NCI-H226 (cell line): ENCODE data around the gene ARHGAP5.

Experiments used
- DNase-seq: peaks from one replicate; pipeline ENCODE4 v3.0.0-alpha.2; 2015

The ARHGAP5 gene, protein sequence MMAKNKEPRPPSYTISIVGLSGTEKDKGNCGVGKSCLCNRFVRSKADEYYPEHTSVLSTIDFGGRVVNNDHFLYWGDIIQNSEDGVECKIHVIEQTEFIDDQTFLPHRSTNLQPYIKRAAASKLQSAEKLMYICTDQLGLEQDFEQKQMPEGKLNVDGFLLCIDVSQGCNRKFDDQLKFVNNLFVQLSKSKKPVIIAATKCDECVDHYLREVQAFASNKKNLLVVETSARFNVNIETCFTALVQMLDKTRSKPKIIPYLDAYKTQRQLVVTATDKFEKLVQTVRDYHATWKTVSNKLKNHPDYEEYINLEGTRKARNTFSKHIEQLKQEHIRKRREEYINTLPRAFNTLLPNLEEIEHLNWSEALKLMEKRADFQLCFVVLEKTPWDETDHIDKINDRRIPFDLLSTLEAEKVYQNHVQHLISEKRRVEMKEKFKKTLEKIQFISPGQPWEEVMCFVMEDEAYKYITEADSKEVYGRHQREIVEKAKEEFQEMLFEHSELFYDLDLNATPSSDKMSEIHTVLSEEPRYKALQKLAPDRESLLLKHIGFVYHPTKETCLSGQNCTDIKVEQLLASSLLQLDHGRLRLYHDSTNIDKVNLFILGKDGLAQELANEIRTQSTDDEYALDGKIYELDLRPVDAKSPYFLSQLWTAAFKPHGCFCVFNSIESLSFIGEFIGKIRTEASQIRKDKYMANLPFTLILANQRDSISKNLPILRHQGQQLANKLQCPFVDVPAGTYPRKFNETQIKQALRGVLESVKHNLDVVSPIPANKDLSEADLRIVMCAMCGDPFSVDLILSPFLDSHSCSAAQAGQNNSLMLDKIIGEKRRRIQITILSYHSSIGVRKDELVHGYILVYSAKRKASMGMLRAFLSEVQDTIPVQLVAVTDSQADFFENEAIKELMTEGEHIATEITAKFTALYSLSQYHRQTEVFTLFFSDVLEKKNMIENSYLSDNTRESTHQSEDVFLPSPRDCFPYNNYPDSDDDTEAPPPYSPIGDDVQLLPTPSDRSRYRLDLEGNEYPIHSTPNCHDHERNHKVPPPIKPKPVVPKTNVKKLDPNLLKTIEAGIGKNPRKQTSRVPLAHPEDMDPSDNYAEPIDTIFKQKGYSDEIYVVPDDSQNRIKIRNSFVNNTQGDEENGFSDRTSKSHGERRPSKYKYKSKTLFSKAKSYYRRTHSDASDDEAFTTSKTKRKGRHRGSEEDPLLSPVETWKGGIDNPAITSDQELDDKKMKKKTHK (N-terminal part only)

DNA sequence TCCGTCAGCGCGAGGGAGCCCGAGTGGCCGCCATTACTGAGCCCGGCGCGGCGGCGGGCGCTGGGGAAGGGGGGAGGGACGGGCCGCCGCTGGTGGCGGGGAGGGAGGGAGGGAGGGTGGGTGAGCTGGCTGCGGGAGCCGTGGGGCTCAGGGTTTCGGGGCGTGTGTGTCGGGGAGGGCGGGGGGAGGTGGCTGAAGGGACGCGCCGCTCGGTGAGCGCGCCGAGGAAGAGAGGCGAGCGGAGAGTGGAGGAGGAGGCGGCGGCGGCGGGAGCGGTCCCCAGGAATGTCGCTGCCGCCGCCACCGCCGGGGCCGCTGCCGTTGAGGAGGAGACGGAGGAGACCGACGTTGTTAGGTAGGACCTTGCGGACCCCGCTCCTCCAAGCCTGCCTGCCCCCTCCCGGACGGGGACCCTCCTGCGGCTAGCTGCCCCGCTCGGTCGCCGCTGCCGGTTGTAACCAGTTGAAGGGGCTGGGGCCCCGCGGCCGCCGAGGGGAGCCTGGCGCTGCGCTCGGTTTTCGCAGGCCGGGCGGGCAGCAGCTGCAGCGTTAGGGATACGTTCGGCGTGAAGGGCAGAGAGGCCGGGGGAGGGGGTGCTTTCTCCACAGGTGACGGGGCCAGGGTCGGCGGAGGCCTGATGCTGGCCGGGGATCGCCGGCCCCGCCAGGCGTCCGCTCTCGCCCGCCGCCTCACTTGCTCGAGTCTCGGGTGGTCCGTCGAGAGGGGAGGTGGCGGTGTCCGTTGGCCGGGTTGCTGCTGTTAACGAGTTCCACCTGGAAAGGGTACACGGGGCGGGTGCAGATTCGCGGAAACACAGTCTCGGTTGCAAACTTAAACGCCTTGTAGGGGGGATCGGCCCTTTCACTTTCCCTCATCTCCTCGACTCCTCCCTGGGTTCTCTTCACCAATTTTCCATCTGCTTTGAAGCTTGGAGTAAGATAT is at the start of gene ARHGAP5:
ARHGAP5 (plus strand) TSS at position 224 of the 942 bp plus-strand sequence. CDS start 13,366 bp downstream, outside the sequence.
- DNase-seq: peak; percentile 36

DNA sequence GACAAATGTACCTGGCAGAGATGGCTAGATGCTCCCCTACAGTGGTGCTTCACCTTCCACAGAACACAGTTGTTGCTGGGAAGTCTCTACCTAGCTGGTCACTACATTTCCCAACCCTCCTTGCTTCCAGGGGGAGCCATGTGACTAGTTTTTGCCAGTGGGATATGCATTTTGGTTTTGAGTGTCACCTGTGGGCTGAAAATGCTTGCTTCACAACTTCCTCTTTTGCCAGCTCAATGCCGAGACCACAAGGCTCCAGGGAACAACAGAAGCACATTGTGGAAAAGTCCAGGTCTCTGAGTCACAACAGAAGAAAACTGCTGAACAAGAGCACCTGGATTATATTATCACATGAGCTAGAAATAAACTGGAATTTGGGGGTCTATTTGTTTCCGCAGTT is 48.5 kb upstream of the ARHGAP5 start:
- DNase-seq: peak; percentile 5

DNA sequence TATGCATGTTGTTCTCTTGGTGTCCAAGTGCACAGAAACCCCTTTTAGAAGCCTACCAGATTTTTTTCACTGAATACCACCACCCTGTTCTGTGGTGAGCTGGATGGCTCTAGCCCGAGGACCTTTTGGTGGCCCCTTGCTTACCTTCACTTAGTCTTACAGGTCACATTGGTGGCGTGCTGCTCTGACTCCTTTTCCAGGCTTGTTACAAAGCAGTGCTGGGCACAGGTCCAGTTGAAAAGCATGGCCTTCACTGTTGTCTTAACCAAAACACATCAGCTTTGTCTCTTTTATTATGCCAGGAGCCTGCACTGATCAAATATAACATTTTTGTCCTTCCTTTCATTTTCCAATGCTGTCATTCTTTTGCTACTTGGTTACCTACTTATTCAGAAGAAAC is 43.6 kb upstream of the ARHGAP5 start:
- no peak for DNase-seq

DNA sequence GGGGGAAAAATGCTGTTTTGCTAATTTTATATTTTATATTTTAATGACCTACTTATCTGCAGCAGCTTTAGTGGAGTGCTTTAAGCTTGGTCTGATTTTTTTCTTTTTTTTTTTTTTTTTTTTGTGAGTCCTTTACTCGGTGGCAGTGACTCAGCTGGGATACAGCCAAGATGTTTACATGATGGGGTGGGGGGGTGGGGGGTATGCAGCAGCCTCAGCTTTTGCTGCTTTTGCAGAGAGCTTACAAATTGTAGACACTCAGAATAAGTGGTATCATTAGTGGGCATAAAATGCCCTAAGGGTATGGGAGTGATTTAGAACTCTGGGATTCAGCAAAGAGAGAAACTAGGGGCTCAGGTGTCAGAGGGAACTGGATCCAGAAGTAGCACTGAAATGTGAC is 38.2 kb upstream of the ARHGAP5 start:
- DNase-seq: peak; percentile 24

DNA sequence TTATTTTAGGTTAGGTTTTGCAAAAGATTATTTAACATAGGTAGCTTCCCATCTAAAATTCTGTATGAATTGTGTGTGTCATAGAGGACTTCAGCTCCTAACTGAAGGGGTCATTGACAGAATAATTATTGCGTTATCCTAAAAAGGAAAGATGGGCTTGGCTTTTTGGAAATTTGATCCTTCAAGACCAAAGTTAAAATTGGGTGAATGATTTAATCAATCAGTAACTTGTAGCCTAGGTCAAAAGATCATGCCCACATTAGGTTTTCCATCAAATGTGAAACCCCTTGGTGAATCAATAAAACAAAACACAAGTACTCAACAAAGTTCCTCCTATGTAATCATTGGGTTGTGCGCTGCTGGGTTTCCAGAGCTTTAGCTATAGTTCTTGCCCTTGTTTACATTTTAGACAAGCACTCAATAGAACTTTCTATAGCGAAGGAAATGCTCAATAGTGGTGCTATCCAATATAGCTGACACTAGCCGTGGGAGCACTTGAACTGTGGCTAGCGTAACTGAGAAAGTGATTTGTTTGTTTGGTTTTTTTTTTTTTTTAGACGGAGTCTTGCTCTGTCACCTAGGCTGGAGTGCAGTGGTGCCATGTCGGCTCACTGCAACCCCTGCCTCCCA is 37.6 kb upstream of the ARHGAP5 start:
- DNase-seq: no peak

DNA sequence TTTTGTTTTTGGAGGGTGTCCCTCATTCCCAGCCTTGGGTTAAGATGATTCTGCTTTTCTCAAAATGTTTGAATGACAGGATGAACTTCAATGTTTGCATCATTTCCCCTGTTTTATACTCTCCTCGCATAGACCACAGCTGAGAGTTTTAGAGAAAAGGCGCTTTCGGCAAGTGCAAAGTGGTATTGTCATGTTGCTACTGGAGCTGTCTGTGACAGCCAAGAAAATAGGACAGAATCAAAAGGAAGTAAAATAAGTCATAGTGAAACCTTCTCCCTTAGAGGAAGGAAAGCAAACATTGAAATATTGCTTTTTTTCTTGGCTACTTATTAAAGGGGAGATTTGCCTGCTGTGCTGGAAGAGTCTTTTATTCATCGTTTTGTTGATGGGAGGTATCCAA is 33.5 kb upstream of the ARHGAP5 start:
- no peak for DNase-seq

DNA sequence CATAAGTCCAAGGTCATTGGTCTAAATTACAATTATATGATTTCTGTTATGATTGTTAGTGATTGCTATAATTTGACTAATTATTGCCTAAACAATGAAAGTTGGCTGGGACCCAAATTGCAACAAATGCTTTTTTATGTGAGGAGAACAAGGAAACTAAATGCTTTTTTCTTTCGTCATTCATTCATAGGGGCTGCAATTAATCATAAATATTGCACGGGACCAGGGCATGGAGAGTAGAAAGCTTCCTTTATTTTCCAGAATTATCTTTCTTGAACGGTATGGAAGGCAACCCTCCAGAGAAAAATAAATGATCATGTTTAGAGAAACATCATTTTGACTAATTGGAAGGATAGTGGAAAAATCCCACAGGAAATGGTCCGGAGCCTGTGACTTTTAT is 32.6 kb upstream of the ARHGAP5 start:
- no peak for DNase-seq

DNA sequence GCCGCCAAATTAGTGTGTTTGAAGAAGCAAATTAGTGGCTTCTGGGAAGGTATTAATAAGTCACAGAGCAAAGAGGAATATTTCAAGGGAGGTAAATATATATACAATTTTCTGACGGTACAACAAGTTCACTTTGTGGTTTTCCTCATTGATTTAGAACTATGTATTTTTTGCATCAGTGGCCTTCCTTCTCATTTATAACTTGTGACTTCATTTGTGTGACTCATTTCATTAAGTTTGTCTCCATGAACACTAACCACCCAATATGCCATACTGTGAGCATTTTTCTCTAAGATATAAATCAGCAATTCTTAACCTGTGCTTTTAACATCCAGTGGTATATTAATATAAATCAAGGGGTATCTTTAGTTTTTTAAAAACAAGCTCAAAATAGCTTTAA is 29.3 kb upstream of the ARHGAP5 start:
- DNase-seq: no peak

DNA sequence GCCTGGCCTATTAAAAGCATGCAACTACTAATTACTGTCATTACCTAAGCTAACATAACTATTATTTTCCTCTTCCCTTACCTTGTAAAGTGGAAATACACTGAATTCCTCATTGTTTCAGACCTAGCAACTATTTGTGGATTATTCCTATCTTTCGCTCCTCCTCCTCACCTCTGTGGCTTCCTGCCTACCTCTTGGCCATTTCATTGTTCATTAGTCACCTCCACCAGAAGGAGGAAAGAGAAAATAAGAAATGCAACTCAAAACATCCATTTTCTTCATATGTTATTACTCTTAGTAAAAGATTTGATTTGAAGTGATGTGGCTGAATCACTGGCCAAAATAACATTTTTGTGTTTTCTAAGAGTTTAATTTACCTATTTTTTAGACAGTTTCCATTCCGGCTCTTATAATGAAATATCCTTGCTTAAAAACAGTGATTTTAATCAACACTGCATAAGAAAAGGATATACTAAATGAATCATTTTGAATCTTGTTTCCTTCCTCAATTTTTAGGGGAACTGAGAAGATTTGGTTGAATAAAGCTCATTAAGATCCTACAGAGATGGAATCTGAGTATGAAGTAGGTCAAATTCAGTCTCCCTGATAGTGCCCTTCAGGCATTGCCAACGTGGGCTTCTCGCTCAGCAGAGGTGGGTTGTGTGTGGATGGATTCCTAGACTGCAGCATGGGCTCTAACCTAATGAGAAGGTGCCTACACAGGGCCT is 27.6 kb upstream of the ARHGAP5 start:
- peak; percentile 20 for DNase-seq

DNA sequence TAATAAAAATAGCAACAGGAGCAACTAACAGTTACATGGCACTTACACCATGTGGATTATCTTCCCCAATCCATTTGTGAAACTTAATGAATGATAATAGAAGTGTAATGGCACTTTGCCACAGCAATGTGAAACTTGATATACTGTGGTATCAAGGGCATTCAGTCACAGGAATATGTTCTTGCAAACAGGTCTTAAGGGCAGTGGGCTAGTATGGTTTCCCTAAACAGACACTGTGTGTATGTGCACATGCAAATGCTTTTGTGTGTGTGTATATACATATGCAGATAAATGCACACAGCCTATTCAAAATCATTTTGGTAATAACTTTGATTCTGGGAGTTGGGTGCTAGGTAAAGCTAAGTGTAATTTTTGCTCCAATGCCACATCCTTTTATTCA is 26.2 kb upstream of the ARHGAP5 start:
- DNase-seq: no peak

DNA sequence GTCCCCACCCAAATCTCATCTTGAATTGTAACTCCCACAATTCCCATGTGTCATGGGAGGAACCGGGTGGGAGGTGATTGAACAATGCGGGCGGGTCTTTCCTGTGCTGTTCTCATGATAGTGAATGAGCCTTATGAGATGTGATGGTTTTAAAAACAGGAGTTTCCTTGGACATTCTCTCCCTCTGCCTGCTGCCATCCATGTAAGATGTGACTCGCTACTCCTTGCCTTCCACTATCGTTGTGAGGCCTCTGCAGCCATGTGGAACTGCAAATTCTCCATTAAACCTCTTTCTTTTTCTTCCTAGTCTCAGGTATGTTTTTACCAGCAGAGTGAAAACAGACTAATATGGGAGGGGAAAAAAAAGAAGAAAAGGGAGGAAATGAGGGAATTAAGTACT is 22.6 kb upstream of the ARHGAP5 start:
- DNase-seq: no peak

DNA sequence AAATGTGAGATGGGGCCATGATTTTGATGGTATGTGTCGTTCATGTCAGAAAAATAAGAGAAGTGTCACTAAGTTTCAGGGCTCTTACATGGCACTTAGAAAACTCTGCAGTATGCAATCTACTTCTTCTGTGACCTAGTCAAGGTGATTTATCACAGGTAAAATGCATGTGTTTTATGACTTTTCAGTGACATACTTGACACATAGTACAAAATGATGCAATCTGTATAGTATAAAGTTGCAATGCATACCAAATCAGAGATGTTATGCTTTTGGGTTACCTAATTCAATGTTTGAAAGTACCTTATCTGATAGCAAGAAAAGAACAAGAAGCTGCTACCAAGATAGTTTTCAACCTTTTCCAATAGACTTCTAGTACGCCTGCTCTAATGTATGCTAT is 21.9 kb upstream of the ARHGAP5 start:
- no peak for DNase-seq

DNA sequence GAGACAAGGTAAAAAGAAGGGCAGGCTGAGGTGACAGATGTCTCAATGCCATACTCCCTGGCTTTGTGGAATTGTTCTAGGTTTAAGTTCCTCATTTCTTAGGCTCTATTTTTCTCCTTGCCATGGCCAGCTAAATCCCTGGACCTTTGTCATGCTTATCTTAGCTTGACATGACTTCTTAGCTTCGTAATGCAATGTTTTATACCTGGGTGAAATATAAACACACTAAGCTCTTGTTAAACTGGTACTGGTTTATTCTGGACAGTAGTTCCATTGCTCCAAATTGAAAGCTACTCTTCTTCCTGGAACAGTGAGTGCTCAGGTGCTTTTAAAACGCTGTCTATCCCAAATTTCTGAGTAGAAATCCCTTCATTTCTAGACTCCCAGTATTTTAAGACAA is 17.4 kb upstream of the ARHGAP5 start:
- no peak for DNase-seq

DNA sequence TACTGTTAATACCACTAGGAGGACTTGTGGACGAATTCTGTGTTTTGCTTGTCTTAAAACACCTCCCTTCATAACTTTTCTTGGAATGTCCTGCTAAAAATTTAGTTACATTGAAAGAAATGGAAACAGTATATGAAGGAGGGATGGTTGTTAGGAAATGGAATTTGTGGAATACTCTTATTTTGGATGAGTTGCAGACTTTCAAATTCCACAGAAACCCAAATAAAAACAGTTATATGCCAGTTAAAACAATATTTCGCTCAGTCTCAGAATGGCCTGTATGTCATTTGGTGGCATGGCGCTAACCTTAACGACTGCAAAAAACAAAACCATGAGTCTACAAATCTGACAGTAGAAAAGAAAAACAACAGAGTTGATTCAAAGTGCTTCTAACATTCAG is 12.2 kb upstream of the ARHGAP5 start:
- no peak for DNase-seq

DNA sequence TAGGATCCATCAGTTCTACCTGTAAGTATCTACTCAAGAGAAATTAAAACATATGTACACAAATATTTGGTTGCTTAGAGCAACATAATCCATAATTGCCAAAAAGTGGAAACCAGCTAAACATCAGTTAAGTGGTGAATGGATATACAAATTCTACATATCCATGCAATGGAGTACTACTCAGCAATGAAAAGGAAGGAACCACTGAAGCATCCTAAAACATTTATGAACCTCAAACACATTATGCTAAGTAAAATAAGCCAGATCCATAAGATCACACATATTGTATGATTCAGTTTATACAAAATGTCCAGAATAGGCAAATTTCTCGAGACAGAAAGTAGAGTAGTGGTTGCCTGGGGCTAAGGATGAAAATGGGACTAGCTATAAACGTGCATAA is 8.4 kb upstream of the ARHGAP5 start:
- no peak for DNase-seq

DNA sequence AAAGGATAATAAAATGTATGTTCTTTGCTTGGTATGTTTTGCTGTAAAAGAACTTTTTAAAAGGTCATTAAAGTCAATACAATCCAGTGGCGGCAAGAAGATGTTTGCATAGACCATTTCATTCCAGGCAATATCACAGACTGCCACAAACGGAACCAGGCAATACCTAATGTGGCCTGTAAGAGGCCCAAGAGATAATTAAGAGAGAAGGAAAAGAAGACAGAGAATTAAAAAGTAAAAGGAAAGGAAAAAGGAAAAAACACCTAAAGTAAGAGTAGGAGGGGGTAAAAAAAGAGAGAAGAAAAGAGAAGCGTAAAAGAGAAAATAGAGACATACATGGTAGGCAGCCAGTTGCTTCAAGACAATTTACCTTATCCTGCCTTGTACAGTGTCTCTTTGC is 6.8 kb upstream of the ARHGAP5 start:
- no peak for DNase-seq

DNA sequence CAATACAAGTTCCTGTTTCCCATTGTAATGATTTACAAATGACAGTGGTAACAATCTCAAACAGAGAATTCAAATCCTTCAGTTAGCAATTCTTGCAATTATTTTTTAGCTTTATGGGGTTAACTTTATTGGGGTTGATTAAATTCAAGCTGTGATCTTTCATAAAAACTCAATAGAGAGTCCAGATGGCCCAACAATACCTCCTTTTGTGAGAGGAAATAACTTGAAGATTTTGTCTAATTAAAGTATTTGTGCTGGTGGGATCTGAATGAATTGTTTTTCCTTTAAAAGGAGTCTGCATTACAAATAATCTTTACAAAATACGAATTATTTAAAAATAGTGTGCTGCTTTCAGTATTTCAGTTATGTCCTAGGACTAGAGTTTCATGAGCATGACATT is 4.4 kb upstream of the ARHGAP5 start:
- DNase-seq: no peak

DNA sequence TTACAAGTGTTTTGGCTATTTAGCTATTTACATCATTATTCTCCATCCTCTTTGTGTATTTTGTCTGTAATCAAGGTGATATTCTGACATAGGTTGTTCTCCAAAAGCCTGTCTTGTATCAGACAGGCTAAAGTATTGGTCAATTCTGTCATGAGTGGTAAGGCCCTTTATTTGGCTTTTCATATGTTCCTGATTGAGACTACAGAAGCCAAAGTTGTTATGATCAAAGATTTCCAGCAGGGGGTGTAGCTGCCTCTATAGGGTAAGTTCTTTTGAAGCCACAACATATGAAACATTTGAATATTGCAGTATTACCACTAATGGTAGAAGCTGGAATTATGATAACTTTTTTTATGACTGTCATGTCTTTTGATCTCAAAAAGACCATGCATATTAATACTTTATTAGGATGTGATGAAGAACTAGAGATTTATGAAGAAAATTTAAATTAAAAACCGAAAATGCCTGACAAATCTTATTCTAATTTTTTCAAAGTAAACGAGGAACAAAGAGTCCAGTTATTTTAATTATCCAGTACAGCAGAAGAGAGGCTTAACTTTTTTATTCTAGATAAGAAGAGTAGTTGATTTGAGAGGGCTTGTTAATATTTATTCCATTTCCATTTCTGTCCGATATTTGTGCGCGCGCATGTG is 3.4 kb upstream of the ARHGAP5 start:
- peak; percentile 61 for DNase-seq

DNA sequence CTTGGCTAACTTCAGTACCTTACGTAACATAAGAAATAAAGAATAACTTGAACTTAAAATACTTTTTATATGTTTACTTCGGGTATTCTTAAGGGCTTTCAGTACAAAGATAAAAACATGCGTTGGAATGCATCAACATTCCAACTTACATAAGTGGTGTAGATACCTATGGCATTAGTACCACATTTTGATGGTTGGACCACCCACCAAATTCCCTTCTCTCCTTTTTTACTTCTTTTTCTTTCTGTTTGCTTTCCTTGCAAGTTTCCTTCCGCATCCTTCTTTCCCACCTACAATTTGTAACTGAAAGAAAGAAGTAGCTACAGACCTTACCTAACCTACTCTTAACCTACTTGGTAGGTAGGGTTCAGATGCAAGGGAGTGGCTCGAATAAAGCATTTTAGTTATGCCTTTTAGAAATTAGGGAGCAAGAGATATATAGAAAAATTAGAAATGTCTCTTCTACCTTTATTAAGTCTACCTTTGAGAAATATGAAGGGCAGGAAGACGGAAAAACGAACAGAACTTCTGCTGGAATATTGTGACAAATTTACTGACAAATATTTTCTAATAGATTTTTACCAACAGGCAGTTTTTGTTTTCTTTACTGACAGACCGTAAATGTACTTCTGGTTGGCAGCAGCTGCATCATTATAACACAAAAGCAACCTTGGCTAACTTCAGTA is 2.1 kb upstream of the ARHGAP5 start:
- no peak for DNase-seq
